ENCODE results near the gene CLIC4. TPM values are rescaled to one million over a fixed set of nuclear protein-coding genes. Genes with fewer than 3 reads are reported as not detected.

The CLIC4 gene
- total RNA-seq, 1 experiment from 2014 or later = 262 TPM

- TF ChIP-seq FOXP4 (CRISPR knock-in tag; IDR thresholded peaks at IDR 0.05) (no peak), NFE2L1 (CRISPR knock-in tag; IDR thresholded peaks at IDR 0.05) (no peak), ZNF232 (CRISPR knock-in tag; IDR thresholded peaks at IDR 0.05) (no peak), ZNF423 (CRISPR knock-in tag; IDR thresholded peaks at IDR 0.05) (no peak), SMAD4 (CRISPR knock-in tag; IDR thresholded peaks at IDR 0.05) (no peak), NR3C1 (CRISPR knock-in tag; conservative IDR thresholded peaks at IDR 0.05; ENCODE audit: low read depth) (no peak), ZNF121 (CRISPR knock-in tag; IDR thresholded peaks at IDR 0.05) (0 out of 2 replicates have a peak, but pooled peaks have one; percentile 17)
- no peaks in the 10 kb centered on the region for H3K9me3 Mint-ChIP-seq
- H3K4me1 Mint-ChIP-seq = peaks cover 39% of the 10 kb centered on the region
- H3K4me3 Mint-ChIP-seq = no peak overlapping the region
- DNase-seq (ENCODE audit: low spot score) (no peak), ATAC-seq (no peak)
- CTCF ChIA-PET = interaction anchor here (1.1 to 1.9 kb wide), 3 partner anchors 57 to 85 kb away, joined by 3 to 6 read pairs (median 4); no protein-coding TSS in a partner anchor
- no peak overlapping the region for H3K27ac Mint-ChIP-seq
- POLR2A ChIA-PET = interaction anchor here (1.2 kb wide), 1 partner anchor 28 kb away, joined by 5 read pairs; the partner anchor contains the start of gene CLIC4
- 0 out of 2 replicates have a peak, but pooled peaks cover 2% of the 10 kb centered on the region for H3K36me3 Mint-ChIP-seq
- H3K27me3 Mint-ChIP-seq (ENCODE audit: low read depth) = no peaks in the 10 kb centered on the region
These were observed 28.4 kb downstream of the CLIC4 start for GRCh38 chr1:24773618-24774017.

- 0 out of 2 replicates have a peak, but pooled peaks cover 2% of the 10 kb centered on the region for H3K36me3 Mint-ChIP-seq
- no peak for ATAC-seq
- DNase-seq (ENCODE audit: low spot score) = no peak
- H3K4me1 Mint-ChIP-seq = peaks cover 39% of the 10 kb centered on the region
- POLR2A ChIA-PET = no interaction called here
- no peaks in the 10 kb centered on the region for H3K27me3 Mint-ChIP-seq (ENCODE audit: low read depth)
- H3K9me3 Mint-ChIP-seq = no peaks in the 10 kb centered on the region
- CTCF ChIA-PET = interaction anchor here (1.2 to 1.9 kb wide), 3 partner anchors 30 to 87 kb away, joined by 3 to 6 read pairs (median 4); partner anchors contain the start of gene CLIC4
- peak overlapping the region; percentile 63; the same call in 1 of the 2 replicates for H3K27ac Mint-ChIP-seq
- no peak overlapping the region for H3K4me3 Mint-ChIP-seq
- TF ChIP-seq CTCF (IDR thresholded peaks at IDR 0.05) (no peak), NFATC4 (CRISPR knock-in tag; IDR thresholded peaks at IDR 0.05) (no peak), NR2C2 (CRISPR knock-in tag; IDR thresholded peaks at IDR 0.05) (no peak), STAT6 (CRISPR knock-in tag; conservative IDR thresholded peaks at IDR 0.05; ENCODE audit: low read depth) (no peak), NFYB (CRISPR knock-in tag; conservative IDR thresholded peaks at IDR 0.05; ENCODE audit: low read depth) (no peak), ZNF219 (CRISPR knock-in tag; IDR thresholded peaks at IDR 0.05; ENCODE audit: borderline replicate concordance) (no peak), CDX4 (CRISPR knock-in tag; IDR thresholded peaks at IDR 0.05; ENCODE audit: borderline replicate concordance) (no peak), MYBL2 (CRISPR knock-in tag; IDR thresholded peaks at IDR 0.05) (no peak), RELA (CRISPR knock-in tag; IDR thresholded peaks at IDR 0.05; ENCODE audit: borderline replicate concordance) (no peak), JUN (CRISPR knock-in tag; IDR thresholded peaks at IDR 0.05) (no peak), ATF2 (CRISPR knock-in tag; IDR thresholded peaks at IDR 0.05; ENCODE audit: borderline replicate concordance, low read depth) (no peak), ZNF512 (CRISPR knock-in tag; IDR thresholded peaks at IDR 0.05; ENCODE audit: borderline replicate concordance) (no peak), ZBTB21 (CRISPR knock-in tag; IDR thresholded peaks at IDR 0.05; ENCODE audit: borderline replicate concordance) (no peak), ATF3 (CRISPR knock-in tag; conservative IDR thresholded peaks at IDR 0.05) (no peak), PREB (CRISPR knock-in tag; IDR thresholded peaks at IDR 0.05; ENCODE audit: borderline replicate concordance) (no peak)
These were observed 30.1 kb downstream of the CLIC4 start for GRCh38 chr1:24775348-24775747.
